Stimulated activated CD8-positive, alpha-beta memory T cell treated with anti-CD3 and anti-CD28 coated beads, Interleukin-12 subunit alpha, Interleukin-12 subunit beta, amount 100 ng/mL, for 4 hours (primary cell): ENCODE results near the gene FBXL17.

ENCODE experiments used
- DNase-seq: peaks from one replicate; pipeline ENCODE4 v3.0.0-alpha.2; 2020; ENCODE audit warnings: low read depth

FBXL17 gene

DNA sequence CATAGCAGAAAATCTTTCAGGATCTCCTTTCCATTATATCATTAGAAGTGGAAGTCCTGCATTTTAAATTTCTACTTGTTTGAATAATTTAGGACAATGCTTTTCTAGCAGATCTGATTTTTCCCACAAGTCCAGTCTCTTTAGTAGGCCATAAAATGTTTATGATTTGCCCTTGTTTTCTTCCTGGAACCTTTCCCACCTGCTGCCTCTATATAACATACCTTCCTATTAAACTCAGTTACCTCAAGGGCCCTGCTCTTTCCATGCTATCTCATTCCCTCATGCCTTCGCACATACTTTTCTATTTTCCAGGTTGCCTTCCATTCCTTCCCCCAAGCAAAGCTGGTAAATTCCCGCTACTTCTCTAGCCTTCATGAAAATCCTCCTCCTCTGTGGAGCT is 524.1 kb downstream of the FBXL17 start:
- no peak for DNase-seq

DNA sequence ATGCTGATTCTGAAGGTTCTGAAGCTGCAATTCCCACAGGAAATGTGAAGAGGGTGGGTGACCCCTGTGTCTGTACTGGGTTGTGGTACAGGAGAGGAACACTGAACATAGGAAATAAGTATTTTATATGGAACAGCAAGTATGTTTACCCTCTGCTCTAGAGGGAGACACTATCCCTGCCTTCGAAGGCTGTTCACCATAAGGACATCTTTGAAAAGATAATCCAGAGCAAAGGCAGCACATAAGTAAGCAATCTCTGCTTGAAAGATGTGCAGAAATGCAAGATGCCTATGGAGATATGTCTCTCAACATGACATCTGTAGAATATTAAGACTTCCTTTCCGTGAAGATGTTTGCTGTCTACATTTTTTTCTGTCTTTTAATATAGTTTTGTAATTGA is 526.7 kb downstream of the FBXL17 start:
- no peak for DNase-seq

- no peak for DNase-seq
Measured at GRCh38 chr5:107853696-107854095, 528.2 kb downstream of the FBXL17 start.

DNA sequence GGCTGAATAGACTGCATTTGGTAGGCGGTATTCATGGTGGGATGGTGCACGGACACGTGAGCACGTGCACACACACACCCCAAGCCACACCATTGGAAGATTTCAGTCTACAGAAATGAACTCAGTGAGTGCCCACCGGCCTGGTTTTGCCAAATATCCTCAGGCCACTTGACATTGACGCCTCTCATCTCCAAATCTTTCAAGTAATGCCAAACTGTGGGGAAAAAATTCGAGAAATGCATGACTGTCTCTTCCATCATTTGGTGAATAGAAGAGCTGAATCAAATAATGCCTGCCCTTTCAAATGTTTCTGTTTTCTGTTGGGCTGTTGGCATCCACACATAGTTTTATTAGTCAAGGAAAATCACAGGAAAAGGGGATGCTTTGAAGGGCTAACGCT is 528.9 kb downstream of the FBXL17 start:
- DNase-seq, result no peak

DNA sequence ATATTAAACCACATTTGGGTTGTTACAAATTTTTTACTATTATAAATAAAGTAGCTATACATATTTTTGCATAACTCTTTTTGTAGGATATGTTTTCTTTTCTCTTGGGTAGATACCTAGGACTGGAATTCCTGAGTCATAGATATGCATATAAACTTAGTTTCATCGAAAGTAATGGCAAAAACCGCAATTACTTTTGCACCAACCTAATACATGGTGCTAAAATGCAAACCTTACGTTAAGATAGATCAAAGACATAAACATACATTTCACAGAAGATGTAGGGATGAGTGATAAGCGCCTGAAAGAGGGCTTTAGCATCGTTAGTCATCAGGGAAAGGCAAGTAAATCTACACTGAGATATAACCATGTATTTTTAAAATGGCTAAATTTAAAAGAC is 532.8 kb downstream of the FBXL17 start:
- no peak for DNase-seq

DNA sequence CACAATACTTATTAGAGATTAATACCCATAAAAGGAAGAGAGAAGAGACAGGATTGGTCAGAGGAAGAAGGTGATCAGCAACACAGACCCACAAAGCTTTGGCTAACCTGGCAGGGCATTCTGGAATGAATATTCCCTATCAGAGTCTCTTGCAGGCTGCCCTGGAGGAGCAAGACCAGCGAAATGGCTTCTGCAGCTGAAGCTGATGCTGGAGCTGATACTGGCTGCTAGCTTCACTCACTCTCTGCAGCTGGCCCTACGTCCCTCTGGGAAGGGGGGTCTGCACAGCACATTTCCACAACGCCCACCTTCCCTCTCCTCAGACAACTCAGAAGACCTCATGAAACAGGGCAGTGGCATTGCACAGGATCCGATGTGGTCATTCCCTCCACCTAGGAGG is 541.3 kb downstream of the FBXL17 start:
- no peak for DNase-seq

- DNase-seq, result no peak
Measured at GRCh38 chr5:107840161-107840560, 541.7 kb downstream of the FBXL17 start.

DNA sequence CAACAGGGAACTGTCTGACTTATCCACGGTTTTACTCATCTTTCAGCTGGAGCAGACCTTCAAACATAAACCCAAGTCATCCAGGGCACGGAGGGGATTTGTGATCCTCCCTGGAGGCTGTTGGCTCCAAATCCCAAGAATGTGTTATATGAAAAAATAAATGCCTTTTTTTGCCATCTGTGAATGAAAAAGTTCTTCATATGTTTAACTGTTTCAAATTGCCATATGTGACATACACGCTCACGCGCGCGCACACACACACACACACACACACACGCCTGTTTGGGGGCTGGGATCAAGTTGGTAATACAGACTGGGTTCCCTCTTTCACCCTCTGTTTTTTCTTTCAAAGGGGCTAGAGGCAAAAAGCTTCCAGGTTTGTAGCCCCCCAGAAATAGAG is 546.8 kb downstream of the FBXL17 start:
- DNase-seq, result no peak

- no peak for DNase-seq
Measured at GRCh38 chr5:107832746-107833145, 549.2 kb downstream of the FBXL17 start.

DNA sequence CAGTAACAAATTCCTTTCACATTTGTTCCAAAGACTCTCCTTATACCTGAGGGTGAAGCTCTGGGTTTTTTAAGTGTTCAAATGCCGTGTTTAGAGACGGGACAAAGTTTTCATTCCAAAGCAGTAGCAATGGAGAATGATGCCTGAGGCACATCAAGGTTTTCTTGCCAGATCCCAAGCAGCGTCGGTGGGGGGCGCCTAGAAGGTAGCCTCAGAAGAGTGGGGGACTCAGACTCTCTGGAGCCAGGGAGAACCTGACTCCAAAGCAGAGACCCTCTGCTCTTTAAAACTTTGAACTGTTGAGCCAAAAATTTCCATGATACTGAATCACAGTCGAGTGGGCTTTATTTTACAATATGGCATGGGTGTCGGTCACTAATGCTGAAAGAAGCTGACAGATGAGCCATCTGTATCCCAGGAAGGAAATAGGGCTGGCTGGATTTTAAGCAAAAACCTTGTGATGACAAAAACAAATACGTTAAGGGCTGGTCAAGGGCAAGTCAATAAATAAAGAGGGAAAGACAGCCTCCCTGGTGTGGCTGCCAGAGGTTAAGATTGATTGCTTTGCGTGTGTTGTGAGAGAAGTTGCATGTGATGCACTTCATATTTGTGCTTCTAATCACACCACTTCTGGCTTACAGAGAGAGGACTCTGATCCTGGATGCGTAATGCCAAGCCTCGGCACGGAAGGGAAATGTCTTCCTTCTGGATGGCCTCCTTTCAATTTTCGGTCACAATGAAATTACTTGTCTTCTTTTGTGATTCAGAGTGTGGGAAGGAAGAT is 550.1 kb downstream of the FBXL17 start:
- DNase-seq, result no peak

DNA sequence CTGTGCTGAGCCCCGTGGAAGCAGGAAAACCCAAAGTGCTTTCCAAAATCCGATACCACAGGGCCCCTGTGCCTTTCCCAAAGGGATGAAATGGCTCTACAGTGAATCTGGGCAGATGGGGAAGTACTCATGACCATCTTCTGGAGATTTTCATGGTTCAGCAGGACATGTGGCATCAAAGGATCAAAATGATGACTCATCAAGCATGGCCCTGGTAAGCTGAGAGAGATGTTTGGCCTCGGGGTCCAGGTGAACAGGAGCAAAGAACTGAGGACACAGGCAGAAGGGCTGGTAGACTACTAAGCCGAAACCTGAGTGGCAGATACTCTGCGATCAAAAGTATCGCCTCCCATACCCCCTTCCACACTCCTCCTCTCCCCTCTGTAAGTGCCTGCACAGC is 551.1 kb downstream of the FBXL17 start:
- no peak for DNase-seq

- DNase-seq, result no peak
Measured at GRCh38 chr5:107826311-107827000, 555.4 kb downstream of the FBXL17 start.

- DNase-seq, result no peak
Measured at GRCh38 chr5:107824821-107825220, 557.1 kb downstream of the FBXL17 start.

- DNase-seq, result no peak
Measured at GRCh38 chr5:107821288-107821687, 560.6 kb downstream of the FBXL17 start.

DNA sequence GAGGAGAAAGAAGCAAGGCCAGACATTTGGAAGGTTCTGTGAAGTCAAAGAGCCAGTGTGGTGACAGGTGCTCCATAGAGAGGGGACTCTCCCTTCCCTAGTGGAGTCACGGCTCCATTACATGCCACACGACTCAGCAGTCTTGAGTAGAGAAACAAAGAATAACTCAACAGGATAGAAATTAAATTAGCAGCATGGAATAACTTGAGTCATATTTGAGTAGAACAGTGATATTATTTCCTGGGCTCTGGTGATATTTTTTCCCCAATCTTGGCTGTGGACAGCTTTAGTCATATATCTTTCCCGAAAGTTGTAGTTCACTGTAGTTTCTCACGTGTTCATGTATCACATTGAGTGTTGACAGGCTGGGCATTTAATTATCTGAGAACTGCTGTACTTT is 561.5 kb downstream of the FBXL17 start:
- DNase-seq, result no peak

- DNase-seq, result no peak
Measured at GRCh38 chr5:107817951-107818350, 563.9 kb downstream of the FBXL17 start.

DNA sequence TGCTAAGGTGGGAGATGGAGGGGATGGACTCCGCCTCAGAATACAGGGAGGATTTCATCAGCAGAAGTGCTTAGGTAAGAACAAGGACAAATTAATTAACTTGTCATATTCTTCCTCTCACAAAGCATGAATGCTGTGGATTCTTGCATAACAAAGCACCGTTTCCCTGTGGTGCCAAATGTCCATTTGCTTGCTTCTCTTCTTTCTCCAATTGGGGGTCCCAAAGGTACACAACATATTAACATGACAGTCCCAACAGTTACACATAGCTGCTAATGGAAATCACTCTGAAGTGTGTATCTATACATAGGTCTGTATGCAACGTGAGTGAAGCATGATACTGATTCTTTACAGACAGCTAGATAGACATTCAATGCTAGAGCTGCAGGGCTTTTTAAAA is 564.5 kb downstream of the FBXL17 start:
- no peak for DNase-seq

DNA sequence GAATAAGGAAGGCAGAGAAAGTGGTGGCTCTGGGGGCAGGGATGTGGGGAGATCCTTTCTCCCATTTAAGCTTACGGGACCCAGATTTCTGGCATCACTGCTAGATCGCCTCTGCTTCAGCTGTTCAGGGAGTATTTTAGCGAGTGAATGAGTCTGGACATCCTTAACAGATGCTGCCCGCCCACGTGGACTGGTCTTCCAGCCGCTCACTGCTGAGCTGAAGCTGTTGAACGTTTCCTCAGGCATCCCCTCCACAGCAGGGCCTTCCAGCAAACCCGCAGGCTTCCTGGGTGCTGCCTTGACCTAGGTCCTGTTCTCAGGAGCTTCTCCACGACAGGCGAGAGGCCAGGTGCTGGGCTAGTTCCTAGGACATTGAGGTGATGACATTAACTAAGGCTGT is 566.8 kb downstream of the FBXL17 start:
- no peak for DNase-seq

DNA sequence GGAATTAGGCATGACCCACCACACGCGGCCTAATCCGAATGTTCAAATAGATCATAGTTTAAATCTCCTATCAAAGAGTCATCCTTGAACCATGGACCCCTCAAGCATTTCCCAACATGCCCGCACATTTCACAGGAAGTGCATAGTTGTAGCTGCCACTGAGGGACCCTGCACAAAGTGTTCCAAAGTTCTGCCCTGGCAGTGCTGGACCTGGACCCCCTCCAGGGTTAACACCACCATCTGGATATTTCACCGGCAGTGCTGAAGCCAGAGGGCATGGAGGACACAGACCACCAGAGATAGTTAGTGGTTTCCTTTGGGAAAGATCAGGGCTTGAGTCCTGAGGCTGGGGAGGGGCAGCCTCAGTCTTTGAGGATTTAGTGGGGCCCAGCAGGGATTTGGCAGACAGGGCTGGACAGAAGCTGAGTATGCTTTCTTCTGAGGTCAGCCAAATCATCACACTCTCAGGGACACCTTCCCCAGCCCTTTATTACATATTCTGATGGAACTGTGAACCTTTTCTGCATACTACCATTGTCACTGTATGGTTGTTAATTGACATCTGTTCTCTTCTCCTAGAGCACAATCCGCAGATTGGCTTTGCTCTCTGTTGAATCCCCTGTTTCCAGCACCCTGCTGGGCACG is 567.6 kb downstream of the FBXL17 start:
- DNase-seq, result no peak

DNA sequence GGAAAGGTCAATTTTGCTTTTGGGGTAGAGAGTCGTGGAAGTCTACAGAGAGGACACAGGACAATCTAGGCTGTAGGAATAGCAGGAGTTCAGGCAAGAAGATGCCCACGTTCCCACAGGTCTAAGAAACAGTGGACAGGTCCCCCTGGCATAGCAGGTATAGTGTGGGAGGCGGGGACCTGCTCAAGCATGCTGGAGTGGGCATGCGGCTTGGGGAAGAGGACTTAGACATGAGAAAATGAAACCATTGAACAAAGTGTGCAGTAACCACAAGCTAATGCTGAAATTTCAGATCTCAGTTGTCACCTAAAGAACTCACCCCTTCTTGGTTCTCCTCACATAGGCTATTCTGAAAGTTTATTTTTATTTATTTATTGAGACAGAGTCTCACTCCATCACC is 568.3 kb downstream of the FBXL17 start:
- no peak for DNase-seq

DNA sequence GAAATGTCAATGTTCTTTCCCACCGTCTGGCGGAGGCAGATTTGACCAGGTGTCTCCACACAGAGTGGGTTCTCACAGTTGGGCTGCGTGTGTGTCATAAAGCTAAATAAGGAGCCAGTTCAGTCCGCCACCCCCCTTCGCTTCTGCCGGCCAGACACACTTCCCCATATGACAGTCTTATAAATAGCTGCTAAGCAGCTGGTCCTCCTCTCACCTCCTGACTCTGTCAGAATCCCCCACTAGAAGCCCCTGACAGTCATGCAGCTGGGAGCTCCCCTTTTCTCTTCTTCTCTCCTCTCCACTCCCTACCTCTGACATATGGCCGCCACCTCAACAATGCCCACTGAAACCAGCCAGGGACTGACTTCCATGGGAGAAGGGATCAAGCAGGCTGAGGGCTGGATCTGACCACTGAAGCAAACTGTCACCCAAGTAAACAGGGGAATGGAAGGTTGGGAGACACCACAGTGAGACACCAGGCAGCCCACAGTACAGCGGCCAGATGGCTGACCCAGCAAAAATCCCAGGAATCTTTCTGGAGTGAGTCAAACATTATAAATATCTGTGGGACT is 569.2 kb downstream of the FBXL17 start:
- no peak for DNase-seq

DNA sequence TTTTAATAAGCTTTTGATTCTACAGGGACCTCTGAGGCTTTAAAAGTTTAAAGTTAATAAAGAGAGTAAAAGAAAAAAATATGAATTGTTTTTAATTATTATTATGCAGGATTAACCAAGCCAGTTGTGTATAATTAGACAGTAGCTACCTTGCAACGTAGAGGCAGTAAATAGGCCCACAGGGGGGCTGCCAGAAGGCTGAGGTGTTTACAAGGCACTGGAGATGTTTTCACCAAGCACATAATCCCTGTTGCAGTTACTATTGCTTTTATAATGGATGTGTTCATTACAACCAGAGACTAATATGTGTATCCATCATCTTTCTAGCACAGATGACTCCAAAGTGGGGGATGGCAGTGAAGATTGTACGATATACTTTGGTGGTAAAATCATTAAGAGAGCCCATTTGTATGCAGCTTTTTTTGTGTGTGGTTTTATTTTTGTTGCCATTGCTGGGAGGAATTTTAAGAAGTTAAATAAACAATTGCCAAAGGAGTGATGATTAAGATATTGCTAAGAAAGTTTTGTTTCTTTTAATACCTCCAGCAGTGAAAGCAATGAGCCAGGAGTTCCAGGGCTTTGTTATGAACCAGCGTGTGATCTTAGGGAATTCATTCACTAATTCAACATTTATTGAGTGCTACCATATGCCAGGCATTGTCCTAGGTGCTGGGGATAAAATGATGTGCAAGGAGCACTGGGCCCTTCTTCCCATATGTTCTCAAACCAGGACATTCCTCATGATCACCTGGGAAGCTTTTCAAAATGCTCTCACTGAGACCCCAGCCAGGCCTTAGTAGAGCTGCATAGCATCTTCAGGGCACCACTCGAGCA is 572.5 kb downstream of the FBXL17 start:
- DNase-seq, result no peak
